ENCODE measurements around the gene IGSF11. TPM values are rescaled to one million over a fixed set of nuclear protein-coding genes. Genes with fewer than 3 reads are reported as not detected.

IGSF11 gene
- total RNA-seq, 1 donor from 2014 or later, result 0.18 TPM

- no peaks in the 10 kb centered on the region for H3K27me3 Mint-ChIP-seq (ENCODE audit: insufficient read depth)
- intact Hi-C loops (cut with micrococcal nuclease), result no loop called here
- H3K36me3 Mint-ChIP-seq (ENCODE audit: low read depth), result no peaks in the 10 kb centered on the region
- H3K9me3 Mint-ChIP-seq, result no peaks in the 10 kb centered on the region
- no peak for DNase-seq (ENCODE audit: low spot score)
- no peak overlapping the region for H3K27ac Mint-ChIP-seq
- H3K4me3 Mint-ChIP-seq, result no peak overlapping the region
- peaks cover 12% of the 10 kb centered on the region for H3K4me1 Mint-ChIP-seq (ENCODE audit: low read depth)
These were observed 73.7 kb downstream of the IGSF11 start for GRCh38 chr3:118960876-118961450.

GRCh38 chr3:118955914-118956556 is 78.6 kb downstream of the IGSF11 start:
- no peak overlapping the region for H3K4me3 Mint-ChIP-seq
- peak overlapping the region; percentile 46 for H3K27ac Mint-ChIP-seq
- peaks cover 23% of the 10 kb centered on the region for H3K4me1 Mint-ChIP-seq (ENCODE audit: low read depth)
- no peak for DNase-seq (ENCODE audit: low spot score)
- no peaks in the 10 kb centered on the region for H3K36me3 Mint-ChIP-seq (ENCODE audit: low read depth)
- intact Hi-C loops (cut with micrococcal nuclease), result no loop called here
- no peaks in the 10 kb centered on the region for H3K27me3 Mint-ChIP-seq (ENCODE audit: insufficient read depth)
- peaks cover 7% of the 10 kb centered on the region for H3K9me3 Mint-ChIP-seq

GRCh38 chr3:118951089-118951488 is 83.6 kb downstream of the IGSF11 start:
- intact Hi-C loops (cut with micrococcal nuclease), result loop anchor here (5.0 kb wide), 1 partner anchor 64 kb away; no protein-coding TSS in a partner anchor
- peaks cover 3% of the 10 kb centered on the region for H3K27me3 Mint-ChIP-seq (ENCODE audit: insufficient read depth)
- no peak overlapping the region for H3K4me3 Mint-ChIP-seq
- DNase-seq (ENCODE audit: low spot score), result no peak
- peaks cover 7% of the 10 kb centered on the region for H3K9me3 Mint-ChIP-seq
- no peak overlapping the region for H3K27ac Mint-ChIP-seq
- H3K36me3 Mint-ChIP-seq (ENCODE audit: low read depth), result peaks cover 1% of the 10 kb centered on the region
- H3K4me1 Mint-ChIP-seq (ENCODE audit: low read depth), result peaks cover 21% of the 10 kb centered on the region

GRCh38 chr3:118949113-118949760 is 85.4 kb downstream of the IGSF11 start:
- no peak for DNase-seq (ENCODE audit: low spot score)
- intact Hi-C loops (cut with micrococcal nuclease), result loop anchor here (10.0 kb wide), 1 partner anchor 756 kb away; the partner anchor contains the start of gene CFAP91
- peaks cover 1% of the 10 kb centered on the region for H3K36me3 Mint-ChIP-seq (ENCODE audit: low read depth)

GRCh38 chr3:118948146-118948545 is 86.5 kb downstream of the IGSF11 start:
- Mint-ChIP-seq H3K4me3 (no peak overlapping the region), H3K4me1 (ENCODE audit: low read depth) (peaks cover 9% of the 10 kb centered on the region), H3K27me3 (ENCODE audit: insufficient read depth) (peaks cover 3% of the 10 kb centered on the region), H3K27ac (no peak overlapping the region), H3K9me3 (no peaks in the 10 kb centered on the region), H3K36me3 (ENCODE audit: low read depth) (peaks cover 1% of the 10 kb centered on the region)
- intact Hi-C loops (cut with micrococcal nuclease), result loop anchor here (10.0 kb wide), 1 partner anchor 757 kb away; the partner anchor contains the start of gene CFAP91
- DNase-seq (ENCODE audit: low spot score), result no peak

More at GRCh38 chr3:118949113-118949760, 85.4 kb downstream of the IGSF11 start:
- H3K9me3 Mint-ChIP-seq, result no peaks in the 10 kb centered on the region
- H3K27ac Mint-ChIP-seq, result no peak overlapping the region
- peaks cover 3% of the 10 kb centered on the region for H3K27me3 Mint-ChIP-seq (ENCODE audit: insufficient read depth)
- peaks cover 9% of the 10 kb centered on the region for H3K4me1 Mint-ChIP-seq (ENCODE audit: low read depth)
- H3K4me3 Mint-ChIP-seq, result peak overlapping the region; percentile 25

GRCh38 chr3:118946449-118946848 is 88.2 kb downstream of the IGSF11 start:
- Mint-ChIP-seq H3K27ac (no peak overlapping the region), H3K9me3 (no peaks in the 10 kb centered on the region), H3K27me3 (ENCODE audit: insufficient read depth) (peaks cover 3% of the 10 kb centered on the region), H3K4me1 (ENCODE audit: low read depth) (peaks cover 24% of the 10 kb centered on the region), H3K36me3 (ENCODE audit: low read depth) (peaks cover 1% of the 10 kb centered on the region), H3K4me3 (no peak overlapping the region)
- intact Hi-C loops (cut with micrococcal nuclease), result loop anchor here (10.0 kb wide), 1 partner anchor 758 kb away; the partner anchor contains the start of gene CFAP91
- DNase-seq (ENCODE audit: low spot score), result no peak

- Mint-ChIP-seq H3K36me3 (ENCODE audit: low read depth) (peaks cover 1% of the 10 kb centered on the region), H3K27ac (no peak overlapping the region), H3K27me3 (ENCODE audit: insufficient read depth) (peaks cover 3% of the 10 kb centered on the region), H3K4me3 (no peak overlapping the region), H3K9me3 (no peaks in the 10 kb centered on the region), H3K4me1 (ENCODE audit: low read depth) (peaks cover 25% of the 10 kb centered on the region)
- no peak for DNase-seq (ENCODE audit: low spot score)
- intact Hi-C loops (cut with micrococcal nuclease), result loop anchor here (10.0 kb wide), 1 partner anchor 759 kb away; the partner anchor contains the start of gene CFAP91
These were observed 88.8 kb downstream of the IGSF11 start for GRCh38 chr3:118945834-118946233.

GRCh38 chr3:118943597-118943996 is 91.0 kb downstream of the IGSF11 start:
- no peak for DNase-seq (ENCODE audit: low spot score)
- Mint-ChIP-seq H3K27me3 (ENCODE audit: insufficient read depth) (peaks cover 3% of the 10 kb centered on the region), H3K36me3 (ENCODE audit: low read depth) (no peaks in the 10 kb centered on the region), H3K9me3 (no peaks in the 10 kb centered on the region), H3K4me3 (no peak overlapping the region), H3K27ac (no peak overlapping the region), H3K4me1 (ENCODE audit: low read depth) (peaks cover 19% of the 10 kb centered on the region)
- intact Hi-C loops (cut with micrococcal nuclease), result loop anchor here (5.0 to 10.0 kb wide), 2 partner anchors 39 to 761 kb away; partner anchors contain the start of gene CFAP91

GRCh38 chr3:118942671-118943070 is 92.0 kb downstream of the IGSF11 start:
- Mint-ChIP-seq H3K4me3 (no peak overlapping the region), H3K4me1 (ENCODE audit: low read depth) (peaks cover 26% of the 10 kb centered on the region), H3K27ac (no peak overlapping the region), H3K9me3 (no peaks in the 10 kb centered on the region), H3K27me3 (ENCODE audit: insufficient read depth) (peaks cover 3% of the 10 kb centered on the region), H3K36me3 (ENCODE audit: low read depth) (no peaks in the 10 kb centered on the region)
- intact Hi-C loops (cut with micrococcal nuclease), result loop anchor here (5.0 to 10.0 kb wide), 2 partner anchors 40 to 762 kb away; partner anchors contain the start of gene CFAP91
- DNase-seq (ENCODE audit: low spot score), result no peak

GRCh38 chr3:118942195-118942594 is 92.5 kb downstream of the IGSF11 start:
- peaks cover 26% of the 10 kb centered on the region for H3K4me1 Mint-ChIP-seq (ENCODE audit: low read depth)

GRCh38 chr3:118941236-118941635 is 93.4 kb downstream of the IGSF11 start:
- peaks cover 26% of the 10 kb centered on the region for H3K4me1 Mint-ChIP-seq (ENCODE audit: low read depth)
- intact Hi-C loops (cut with micrococcal nuclease), result loop anchor here (5.0 to 10.0 kb wide), 2 partner anchors 41 to 764 kb away; partner anchors contain the start of gene CFAP91
- no peak overlapping the region for H3K4me3 Mint-ChIP-seq

More at GRCh38 chr3:118942195-118942594, 92.5 kb downstream of the IGSF11 start:
- H3K27ac Mint-ChIP-seq, result no peak overlapping the region
- intact Hi-C loops (cut with micrococcal nuclease), result loop anchor here (5.0 to 10.0 kb wide), 2 partner anchors 40 to 763 kb away; partner anchors contain the start of gene CFAP91
- peaks cover 3% of the 10 kb centered on the region for H3K27me3 Mint-ChIP-seq (ENCODE audit: insufficient read depth)
- no peaks in the 10 kb centered on the region for H3K36me3 Mint-ChIP-seq (ENCODE audit: low read depth)
- H3K9me3 Mint-ChIP-seq, result no peaks in the 10 kb centered on the region
- DNase-seq (ENCODE audit: low spot score), result no peak
- no peak overlapping the region for H3K4me3 Mint-ChIP-seq

GRCh38 chr3:118938183-118938961 is 96.3 kb downstream of the IGSF11 start:
- Mint-ChIP-seq H3K4me1 (ENCODE audit: low read depth) (peaks cover 26% of the 10 kb centered on the region), H3K27ac (no peak overlapping the region), H3K4me3 (no peak overlapping the region), H3K27me3 (ENCODE audit: insufficient read depth) (no peaks in the 10 kb centered on the region), H3K9me3 (no peaks in the 10 kb centered on the region), H3K36me3 (ENCODE audit: low read depth) (no peaks in the 10 kb centered on the region)
- no peak for DNase-seq (ENCODE audit: low spot score)
- intact Hi-C loops (cut with micrococcal nuclease), result loop anchor here (5.0 kb wide), 1 partner anchor 94 kb away; the partner anchor contains the start of gene IGSF11

More at GRCh38 chr3:118941236-118941635, 93.4 kb downstream of the IGSF11 start:
- H3K27ac Mint-ChIP-seq, result no peak overlapping the region
- no peak for DNase-seq (ENCODE audit: low spot score)
- H3K9me3 Mint-ChIP-seq, result no peaks in the 10 kb centered on the region
- H3K36me3 Mint-ChIP-seq (ENCODE audit: low read depth), result no peaks in the 10 kb centered on the region
- H3K27me3 Mint-ChIP-seq (ENCODE audit: insufficient read depth), result no peaks in the 10 kb centered on the region

Data from activated T-helper 1 cell treated with anti-CD3 and anti-CD28 coated beads, Interleukin-12 subunit alpha, Interleukin-12 subunit beta, Interleukin-2, Interleukin-4 antibody, amounts not matched to agents 30 ng/mL and 10 ng/mL and 1 ng/mL, durations not matched to agents 14 hours and 24 hours and 36 hours (primary cell).